NCI-H1694 treated with DMSO at 0.1 percent for 48 hours (cell line): ENCODE data around the gene KMT2E.
"Not testable (repeated sequence)": the region's sequence is repeated elsewhere in the genome, so short reads cannot be mapped to it uniquely, and the experiment has no call there.

Experiments used
- DNase-seq: peaks from one replicate; lab custom pipeline; 2025; lab: John Stamatoyannopoulos, UW

KMT2E gene

DNA sequence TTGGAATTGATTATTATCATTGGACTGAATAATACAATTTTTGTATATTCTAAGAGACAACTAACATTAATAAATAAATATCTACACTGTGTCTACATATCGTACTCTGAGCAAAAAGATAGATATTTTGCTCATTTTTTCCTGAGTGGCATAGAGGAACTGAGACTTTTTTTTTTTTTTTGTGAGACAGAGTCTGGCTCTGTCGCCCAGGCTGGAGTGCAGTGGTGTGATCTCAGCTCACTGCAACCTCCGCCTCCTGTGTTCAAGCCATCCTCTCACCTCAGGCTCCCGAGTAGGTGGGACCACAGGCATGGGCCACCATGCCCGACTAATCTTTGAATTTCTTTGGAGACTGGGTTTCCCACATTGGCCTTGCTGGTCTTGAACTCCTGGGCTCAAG lies 14.0 kb downstream of the KMT2E start:
- DNase-seq: no peak

DNA sequence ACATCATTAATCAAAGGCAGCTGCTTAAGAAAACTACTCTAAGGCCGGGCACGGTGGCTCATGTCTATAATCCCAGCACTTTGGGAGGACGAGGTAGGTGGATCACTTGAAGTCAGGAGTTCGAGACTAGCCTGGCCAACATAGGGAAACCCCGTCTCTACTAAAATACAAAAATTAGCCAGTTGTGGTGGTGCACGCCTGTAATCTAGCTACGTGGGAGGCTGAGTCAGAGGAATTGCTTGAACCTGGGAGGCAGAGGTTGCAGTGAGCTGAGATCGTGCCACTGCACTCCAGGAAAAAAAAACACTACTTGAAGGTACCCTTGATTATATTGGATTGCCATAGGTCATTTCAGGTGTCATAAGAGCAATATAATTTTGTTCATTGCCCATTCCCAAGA lies 14.9 kb downstream of the KMT2E start:
- not testable (repeated sequence) for DNase-seq

DNA sequence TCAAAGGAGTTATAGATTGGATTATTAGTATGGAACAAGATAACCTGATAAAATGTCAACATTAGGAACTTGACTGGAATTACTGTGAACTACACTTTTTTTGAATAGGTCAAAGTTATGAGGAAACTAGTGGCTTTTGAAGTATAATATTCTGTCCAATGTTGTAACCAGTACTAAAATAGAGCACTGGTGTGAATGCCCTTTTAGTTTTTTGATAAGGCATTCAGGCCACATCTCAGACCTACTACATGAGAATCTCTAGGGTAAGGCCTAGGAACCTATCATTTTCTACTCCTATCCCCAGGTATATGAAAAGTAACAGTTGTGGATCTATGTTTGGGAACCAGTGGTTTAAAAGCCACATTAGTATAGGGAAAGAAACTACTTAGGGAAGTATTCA lies 16.4 kb downstream of the KMT2E start:
- DNase-seq: no peak

DNA sequence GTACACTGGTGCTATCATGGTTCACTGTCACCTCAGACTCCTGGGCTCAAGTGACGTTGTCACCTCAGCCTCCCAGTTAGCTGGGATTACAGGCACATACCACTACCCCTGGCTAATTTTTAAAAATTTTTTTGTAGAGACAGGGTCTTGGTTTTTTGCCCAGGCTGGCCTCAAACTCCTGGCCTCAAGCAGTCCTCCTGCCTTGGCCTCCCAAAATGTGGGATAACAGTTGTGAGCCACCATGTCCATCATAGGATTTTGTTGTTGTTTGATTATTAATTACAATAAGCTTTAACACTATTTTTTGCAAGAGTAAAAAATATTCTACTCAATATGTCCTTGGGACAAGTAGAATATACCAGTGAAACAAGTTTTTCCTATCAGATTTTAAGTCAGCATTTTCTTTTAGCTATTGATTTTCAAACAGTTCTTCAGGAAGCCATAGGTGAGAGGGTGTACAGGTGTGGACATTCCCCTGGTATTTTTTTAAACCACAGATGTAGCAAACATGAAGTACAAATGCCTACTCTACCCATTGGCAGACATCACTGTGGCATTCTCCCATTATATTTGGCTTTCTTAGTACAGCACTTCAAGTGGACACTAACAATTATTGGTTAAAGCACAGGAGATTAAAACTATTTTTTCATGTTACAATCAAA lies 18.7 kb downstream of the KMT2E start:
- DNase-seq: no peak

DNA sequence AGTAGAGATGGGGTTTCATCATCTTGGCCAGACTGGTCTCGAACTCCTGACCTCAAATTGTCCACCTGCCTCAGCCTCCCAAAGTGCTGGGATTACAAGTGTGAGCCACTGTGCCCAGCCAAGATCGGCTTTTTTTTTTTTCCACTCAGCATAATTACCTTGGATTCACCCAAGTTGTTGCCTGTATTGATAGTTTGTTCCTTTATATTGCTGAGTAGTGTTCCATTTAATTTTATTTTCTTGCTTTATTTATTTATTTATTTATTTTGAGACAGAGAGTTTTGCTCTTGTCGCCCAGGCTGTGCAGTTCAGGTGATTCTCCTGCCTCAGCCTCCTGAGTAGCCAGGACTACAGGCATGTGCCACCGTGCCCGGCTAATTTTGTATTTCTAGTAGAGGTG lies 21.3 kb downstream of the KMT2E start:
- DNase-seq: no peak

DNA sequence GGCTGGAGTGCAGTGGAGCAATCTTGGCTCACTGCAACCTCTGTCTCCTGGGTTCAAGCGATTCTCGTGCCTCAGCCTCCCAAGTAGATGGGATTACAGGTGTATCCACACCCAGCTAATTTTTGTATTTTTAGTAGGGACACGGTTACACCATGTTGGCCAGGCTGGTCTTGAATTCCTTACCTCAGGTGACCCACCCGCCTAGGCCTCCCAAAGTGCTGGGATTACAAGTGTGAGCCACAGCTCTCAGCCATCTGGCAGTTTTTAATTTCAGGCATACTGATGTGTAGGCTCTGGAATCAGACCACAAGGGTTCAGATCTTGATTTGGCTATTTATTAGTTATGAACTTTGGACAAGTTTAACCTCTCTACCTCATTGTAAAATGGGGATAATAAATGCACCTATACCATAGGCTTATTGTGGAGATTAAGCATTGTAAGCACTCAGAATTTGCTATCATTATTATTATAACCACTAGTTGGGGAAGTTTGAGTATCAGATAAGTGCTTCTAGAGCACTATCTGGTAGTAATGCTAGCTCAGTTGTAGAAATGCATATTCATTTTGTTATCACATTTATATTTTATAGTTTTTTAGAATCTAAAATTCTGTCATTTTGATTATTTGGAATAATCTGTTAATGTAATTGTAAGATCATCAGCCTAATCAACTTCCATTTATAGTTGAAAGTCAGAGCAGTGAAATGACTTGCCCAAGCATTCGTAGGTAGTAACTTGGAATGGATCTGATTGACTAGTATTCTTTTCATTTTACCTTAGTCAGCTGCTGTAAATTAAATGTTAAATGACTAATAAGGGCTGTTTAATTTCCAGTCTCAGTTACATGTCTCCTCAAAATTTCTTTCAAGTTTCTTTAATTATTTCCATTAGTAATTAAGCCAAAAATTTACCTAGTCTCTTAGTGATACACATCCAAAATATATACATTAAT lies 22.5 kb downstream of the KMT2E start:
- peak; percentile 44 for DNase-seq

DNA sequence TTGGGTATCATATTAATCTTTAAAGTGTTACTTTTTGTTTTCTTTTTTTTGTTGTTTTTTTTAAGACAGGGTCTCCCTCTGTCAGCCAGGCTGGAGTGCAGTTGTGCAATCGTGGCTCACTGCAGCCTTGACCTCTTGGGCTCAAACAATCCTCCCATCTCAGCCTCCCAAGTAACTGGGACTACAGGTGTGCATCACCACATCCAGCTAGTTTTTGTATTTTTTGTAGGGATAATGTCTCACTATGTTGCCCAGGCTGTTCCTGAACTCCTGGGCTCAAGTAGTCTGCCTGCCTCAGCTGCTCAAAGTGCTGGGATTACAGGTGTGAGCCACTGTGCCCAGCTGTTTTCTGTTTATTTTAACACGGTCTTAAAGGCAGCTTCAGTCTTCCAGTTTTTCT lies 23.3 kb downstream of the KMT2E start:
- DNase-seq: no peak

DNA sequence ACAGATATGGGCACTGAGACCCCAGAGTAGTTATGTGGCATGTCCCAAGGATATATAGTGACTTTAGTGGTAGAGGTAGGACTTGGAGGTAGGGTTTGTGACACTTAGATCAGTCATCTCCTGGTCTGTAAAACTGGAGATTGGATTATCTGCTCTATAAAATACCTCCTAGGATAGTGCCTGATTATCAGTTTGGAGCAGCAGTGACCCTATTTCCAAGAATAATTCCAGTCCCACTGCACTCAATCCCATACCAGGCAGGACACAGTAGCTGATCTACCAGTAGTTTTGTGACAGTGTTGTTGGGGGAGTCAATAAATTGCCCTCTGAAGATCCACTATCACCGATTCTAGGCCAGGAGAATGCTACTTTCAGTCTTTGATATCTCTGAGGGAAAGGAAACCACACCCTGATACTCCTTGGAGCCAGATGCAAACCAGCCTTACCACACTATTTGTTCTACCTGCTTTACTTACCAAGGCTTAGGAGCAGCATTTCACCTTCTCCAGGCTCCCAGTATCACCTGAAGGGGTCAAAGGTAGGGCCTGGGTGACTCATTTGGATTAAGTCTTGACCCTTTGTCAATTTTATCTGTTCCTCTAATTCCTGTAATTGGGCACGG lies 30.6 kb downstream of the KMT2E start:
- DNase-seq: no peak

DNA sequence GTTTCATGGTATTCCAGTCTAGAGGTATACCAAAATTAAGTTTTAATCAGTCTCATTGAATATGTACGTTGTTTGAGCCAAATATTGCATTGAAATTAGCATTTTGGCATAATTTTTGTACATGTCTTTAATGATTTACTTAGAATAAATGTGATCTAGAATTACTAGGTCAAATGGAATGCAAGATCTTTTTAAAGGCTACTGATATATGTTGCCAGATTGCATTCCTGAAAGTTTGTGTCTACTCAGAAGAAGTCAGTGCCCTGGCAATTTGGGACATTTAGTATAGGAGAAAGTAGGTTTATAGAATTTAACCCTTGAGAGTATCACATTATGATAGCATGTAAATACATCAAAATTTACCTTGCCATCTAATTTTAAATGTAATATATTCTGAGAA lies 32.4 kb downstream of the KMT2E start:
- DNase-seq: no peak

DNA sequence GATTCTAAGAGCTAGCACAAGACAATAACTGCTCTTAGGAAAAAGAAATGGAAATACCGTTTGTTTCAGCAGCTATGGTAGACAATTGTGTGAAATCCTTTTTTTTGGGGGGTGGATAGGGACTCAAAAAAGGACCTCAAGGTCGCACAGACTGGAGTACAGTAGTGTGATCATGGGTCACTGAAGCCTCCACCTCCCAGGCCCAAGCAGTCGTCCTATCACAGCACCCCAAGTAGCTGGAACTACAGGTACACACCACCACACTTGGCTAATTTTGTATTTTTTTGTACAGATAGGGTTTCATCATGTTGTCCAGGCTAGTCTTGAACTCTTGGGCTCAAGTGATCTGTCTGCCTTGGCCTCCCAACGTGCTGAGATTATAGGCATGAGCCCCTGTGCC lies 33.9 kb downstream of the KMT2E start:
- DNase-seq: no peak

DNA sequence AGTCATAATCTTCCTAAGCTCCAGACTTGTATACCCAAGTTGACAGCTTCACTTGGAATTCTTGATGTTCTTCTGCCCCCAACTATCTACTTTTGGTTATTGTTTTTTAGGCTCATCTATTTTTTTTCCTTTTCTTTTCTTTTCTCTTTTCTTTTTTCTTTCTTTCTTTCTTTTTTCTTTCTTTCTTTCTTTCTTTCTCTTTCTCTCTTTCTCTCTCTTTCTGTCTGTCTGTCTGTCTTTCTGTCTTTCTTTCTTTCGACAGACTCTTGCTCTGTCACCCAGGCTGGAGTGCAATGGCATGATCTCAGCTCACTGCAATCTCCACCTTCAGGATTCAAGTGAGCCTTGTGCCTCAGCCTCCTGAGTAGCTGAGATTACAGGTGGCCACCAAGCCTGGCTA lies 36.5 kb downstream of the KMT2E start:
- no peak for DNase-seq

DNA sequence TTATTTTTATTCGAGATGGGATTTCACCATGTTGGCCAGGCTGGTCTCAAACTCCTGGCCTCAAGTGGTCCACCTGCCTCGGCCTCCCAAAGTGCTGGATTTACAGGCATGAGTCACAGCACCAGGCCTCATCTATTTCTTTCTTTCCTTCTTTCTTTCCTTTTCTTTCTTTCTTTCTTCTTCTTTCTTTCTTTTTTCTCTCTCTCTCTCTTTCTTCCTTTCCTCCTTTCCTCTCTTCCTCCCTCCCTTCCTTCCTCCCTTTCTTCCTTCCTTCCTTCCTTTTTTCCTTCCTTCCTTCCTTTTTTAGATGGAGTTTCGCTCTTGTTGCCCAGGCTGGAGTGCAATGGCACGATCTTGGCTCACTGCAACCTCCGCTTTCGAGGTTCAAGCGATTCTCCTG lies 36.9 kb downstream of the KMT2E start:
- DNase-seq: not testable (repeated sequence)

DNA sequence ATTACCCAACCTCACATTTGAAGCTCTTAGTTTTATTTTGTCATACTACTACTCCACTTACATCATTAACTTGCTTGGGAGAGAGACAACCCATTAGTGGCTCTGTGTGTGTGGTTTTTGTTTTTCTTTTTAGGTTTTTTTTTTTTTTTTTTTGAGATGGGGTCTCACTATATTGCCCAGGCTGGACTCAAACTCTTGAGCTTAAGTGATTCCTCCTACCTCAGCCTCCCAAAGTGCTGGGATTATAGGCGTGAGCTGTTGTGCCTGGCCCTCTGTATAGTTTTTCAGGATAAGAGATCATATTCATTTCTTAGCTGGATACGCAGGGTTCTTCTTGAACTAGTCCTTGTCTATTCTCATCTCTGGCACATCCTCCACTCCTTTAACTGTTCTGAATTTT lies 41.1 kb downstream of the KMT2E start:
- no peak for DNase-seq

DNA sequence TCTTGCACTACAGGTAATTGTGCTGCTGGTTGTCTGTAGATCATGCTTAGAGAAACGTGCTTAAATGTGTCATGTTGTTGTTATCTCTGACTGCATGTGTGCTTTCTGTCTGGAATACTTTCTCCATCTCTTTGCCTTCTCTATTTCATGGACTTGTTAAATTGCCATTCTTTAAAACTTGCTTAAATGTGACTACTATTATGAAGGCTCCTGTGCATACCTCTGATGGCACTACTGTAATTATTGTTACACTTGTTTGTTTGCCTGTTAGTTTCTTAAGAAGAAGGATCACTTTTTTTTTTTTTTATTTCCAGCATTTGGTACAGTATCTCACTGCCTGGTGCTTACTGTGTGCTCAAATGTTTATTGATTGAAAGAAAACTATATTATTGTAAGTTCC lies 41.6 kb downstream of the KMT2E start:
- DNase-seq: no peak

DNA sequence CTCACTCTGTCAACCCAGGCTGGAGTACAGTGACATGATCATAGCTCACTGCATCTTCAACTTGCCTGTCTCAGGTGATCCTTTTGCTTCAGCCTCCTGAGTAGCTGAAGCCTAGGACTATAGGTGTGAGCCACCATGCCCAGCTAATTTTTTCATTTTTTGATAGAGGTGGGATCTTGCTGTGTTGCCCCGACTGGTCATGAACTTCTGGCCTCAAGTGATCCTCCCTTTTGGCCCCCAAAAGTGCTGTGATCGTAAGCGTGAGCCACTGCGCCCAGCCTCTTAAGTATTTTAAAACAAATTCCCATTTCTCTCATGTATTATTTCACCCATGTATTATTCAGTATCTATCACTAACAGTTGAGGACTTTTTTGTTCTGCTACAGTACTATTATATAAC lies 43.5 kb downstream of the KMT2E start:
- no peak for DNase-seq

DNA sequence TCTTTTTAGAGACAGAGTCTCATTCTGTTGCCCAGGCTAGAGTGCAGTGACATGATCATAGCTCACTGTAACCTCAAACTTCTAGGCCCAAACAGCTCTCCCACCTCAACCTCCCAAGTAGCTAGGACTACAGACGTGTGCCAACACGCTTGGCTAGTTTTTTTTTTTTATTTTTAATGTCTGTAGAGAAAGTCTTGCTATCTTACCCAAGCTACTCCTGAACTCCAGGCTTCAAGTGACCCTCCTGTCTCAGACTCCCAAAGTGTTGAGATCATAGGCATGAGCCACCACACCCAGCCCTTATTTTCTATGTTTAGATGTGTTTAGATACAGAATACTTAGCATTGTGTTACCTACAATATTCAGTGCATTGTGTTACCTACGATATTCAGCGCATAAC lies 46.4 kb downstream of the KMT2E start:
- DNase-seq: no peak

DNA sequence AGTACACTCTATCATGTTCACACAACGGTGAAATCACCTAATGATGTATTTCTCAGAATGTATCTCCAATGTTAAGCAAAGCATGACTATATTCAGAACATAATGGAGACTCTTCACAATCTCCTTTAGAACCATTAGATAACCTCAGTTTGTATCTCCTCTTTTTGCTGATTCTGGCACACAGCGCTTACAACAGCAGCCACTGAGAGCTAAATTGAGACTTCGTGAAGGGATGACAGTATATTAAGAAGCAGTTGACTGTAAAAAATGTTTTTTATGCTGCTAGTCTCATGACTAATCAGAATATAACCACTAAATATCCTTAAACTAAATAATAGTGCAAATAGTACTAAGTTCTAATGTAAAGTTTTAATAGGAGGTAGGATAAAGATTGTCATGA lies 46.9 kb downstream of the KMT2E start:
- DNase-seq: no peak

DNA sequence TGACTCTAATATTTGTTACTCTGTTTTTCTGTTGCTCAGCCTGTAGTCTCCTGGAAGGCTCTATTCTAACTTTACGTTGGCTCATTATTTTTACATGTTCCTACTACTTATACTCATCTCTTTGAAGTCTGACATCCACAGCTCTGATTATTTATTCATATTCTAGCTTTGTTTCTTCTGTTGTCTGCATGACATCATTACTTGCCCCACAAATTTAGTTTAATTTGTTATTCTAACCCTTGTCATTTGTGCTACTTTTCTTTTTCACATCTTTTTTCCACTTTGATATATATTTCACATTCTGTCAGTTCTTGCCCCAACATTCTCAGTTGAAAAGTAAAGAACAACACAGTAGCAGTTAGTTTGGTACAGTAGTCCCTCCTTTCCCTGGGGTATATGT lies 51.1 kb downstream of the KMT2E start:
- DNase-seq: no peak

DNA sequence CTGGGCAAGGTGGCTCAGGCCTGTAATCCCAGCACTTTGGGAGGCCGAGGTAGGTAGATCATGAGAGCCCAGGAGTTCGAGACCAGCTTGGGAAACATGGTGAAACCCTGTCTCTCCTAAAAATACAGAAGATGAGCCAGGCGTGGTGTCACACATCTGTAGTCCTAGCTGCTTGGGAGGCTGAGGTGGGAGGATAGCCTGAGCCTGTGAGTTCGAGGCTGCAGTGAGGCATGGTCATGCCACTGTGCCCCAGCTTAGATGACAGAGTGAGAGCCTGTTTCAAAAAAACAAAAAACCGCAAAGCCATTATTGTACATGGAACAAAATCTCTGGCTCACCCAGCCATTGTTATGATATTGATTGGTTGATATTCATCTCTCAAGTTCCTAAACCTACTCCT lies 53.7 kb downstream of the KMT2E start:
- no peak for DNase-seq

DNA sequence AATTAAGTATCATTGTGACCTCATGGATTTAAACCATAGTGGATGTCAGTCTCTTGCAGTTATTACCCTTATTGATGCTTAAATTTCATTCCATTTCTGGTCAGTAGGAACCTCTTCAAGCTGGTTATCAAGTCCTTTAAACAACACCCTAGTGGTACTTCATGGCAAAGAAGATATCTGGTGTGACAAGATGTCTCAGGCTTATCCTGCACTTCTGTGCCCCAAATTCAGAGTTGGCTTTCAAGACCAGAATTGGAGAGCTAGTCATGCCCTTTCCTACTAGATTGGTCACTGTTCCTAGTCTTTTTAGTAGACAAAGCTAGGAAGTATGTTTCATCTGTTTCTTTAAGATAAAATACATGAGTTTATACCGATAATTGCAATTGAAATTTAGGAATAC lies 54.9 kb downstream of the KMT2E start:
- DNase-seq: no peak

DNA sequence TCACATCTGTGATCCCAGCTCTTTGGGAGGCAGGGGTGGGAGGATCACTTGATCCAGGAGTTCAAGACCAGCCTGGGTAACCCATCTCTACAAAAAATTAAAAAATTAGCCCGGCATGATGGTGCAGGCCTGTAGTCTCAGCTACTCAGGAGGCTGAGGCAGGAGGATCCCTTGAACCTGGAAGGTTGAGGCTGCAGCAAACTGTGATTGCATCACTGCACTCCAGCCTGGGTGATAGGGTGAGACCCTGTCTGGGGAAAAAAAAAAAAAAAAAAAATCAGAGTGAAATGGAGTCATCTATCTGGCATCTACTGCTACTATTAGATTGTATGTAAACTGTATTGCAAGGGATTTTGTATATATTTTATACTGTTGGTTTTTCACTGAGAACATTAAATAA lies 59.1 kb downstream of the KMT2E start:
- no peak for DNase-seq

DNA sequence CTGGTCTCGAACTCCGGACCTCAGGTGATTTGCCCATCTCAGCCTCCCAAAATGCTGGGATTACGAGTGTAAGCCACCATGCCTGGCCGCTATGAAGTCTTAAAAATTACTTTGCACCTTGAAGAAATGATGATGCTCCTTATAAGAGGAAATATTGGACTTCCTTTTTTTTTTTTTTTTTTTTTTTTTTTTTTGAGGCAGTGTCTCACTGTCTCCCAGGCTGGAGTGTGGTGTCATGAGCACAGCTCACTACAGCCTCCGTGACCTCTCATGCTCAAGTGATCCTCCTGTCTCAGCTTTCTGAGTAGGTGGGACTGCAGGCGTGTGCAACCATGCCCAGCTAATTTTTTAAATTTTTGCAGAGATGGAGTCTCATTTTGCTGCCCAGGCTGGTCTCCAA lies 65.3 kb downstream of the KMT2E start:
- DNase-seq: no peak

DNA sequence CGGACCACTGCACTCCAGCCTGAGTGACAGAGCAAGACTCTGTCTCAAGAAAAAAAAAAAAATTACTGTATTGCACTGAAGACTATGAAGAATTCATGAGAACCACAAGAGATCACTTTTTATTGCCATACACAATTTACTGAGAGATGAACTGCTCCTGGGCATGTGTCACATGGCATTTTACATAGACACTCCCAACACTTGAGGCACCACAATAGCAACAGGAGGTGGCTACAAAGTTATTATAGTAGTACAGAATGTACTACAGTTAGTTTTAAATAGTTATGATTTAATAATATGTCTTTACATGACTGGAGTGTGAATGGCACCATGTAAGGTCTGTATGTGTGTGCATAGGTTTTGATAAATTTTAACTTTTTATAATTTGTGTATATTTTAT lies 70.6 kb downstream of the KMT2E start:
- DNase-seq: no peak
